ENCODE data around the gene PINLYP. TPM values are rescaled to one million over a fixed set of nuclear protein-coding genes. Genes with fewer than 3 reads are reported as not detected.

The PINLYP gene
- polyA plus RNA-seq, 1 donor = 16.4 TPM

DNA sequence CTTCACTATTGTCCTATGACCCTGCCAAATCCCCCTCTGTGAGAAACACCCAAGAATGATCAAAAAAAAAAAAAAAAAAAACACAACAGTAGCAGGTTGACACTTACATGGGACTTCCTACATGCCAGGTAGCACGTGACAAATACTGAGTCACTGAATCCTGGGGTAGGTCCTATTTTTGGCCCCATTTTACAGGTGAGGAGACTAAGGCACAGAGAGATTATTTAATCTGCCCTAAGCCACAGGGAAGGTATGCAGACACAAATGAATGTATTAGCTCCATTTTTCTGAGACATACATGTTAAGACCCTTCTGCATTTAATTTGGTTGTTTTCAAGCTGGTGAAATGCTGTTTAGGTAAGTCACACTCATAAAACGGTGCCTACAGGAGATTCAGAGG lies 26.9 kb upstream of the PINLYP start:
- Histone ChIP-seq H3K27ac (ENCODE audit: low read length) (no peak overlapping the region), H3K4me1 (ENCODE audit: control insufficient read depth, insufficient read depth, low read length) (no peaks in the 10 kb centered on the region), H3K4me3 (ENCODE audit: low read length) (no peak overlapping the region), H3K36me3 (ENCODE audit: control insufficient read depth, insufficient read depth, low read length) (peaks cover 58% of the 10 kb centered on the region), H3K27me3 (ENCODE audit: control insufficient read depth, insufficient read depth, low read length) (no peaks in the 10 kb centered on the region), H3K9me3 (ENCODE audit: control insufficient read depth, low read depth, low read length) (no peaks in the 10 kb centered on the region)
- 100% methylated on average over 1 of the region's 2 CpGs for WGBS (ENCODE audit: insufficient coverage, low lambda C conversion rate)
- DNase-seq = no peak

GRCh38 chr19:43551399-43552197 lies 24.0 kb upstream of the PINLYP start:
- no peak for DNase-seq
- no peaks in the 10 kb centered on the region for H3K9me3 ChIP-seq (ENCODE audit: control insufficient read depth, low read depth, low read length)
- no peak overlapping the region for H3K27ac ChIP-seq (ENCODE audit: low read length)
- WGBS (ENCODE audit: insufficient coverage, low lambda C conversion rate) = 0% methylated on average over 1 of the region's 23 CpGs
- no peaks in the 10 kb centered on the region for H3K4me1 ChIP-seq (ENCODE audit: control insufficient read depth, insufficient read depth, low read length)
- no peaks in the 10 kb centered on the region for H3K27me3 ChIP-seq (ENCODE audit: control insufficient read depth, insufficient read depth, low read length)
- H3K4me3 ChIP-seq (ENCODE audit: low read length) = no peak overlapping the region
- H3K36me3 ChIP-seq (ENCODE audit: control insufficient read depth, insufficient read depth, low read length) = peaks cover 55% of the 10 kb centered on the region

DNA sequence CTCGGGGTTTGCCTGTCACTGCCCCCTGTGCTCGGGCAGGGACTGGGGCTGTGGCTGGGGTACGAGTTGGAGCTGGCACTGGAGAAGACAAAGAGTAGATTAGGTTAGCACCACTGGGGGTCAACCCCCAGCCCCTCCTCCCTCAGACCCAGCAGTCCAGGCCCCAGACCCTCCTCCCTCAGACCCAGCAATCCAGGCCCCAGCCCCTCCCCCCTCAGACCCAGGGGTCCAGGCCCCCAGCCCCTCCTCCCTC lies 23.5 kb upstream of the PINLYP start:
- no CpG with 5 or more reads among the region's 3 CpGs for WGBS (ENCODE audit: insufficient coverage, low lambda C conversion rate)
- no peak for DNase-seq
- H3K4me1 ChIP-seq (ENCODE audit: control insufficient read depth, insufficient read depth, low read length) = no peaks in the 10 kb centered on the region
- peaks cover 53% of the 10 kb centered on the region for H3K36me3 ChIP-seq (ENCODE audit: control insufficient read depth, insufficient read depth, low read length)
- H3K4me3 ChIP-seq (ENCODE audit: low read length) = no peak overlapping the region
- no peak overlapping the region for H3K27ac ChIP-seq (ENCODE audit: low read length)
- H3K27me3 ChIP-seq (ENCODE audit: control insufficient read depth, insufficient read depth, low read length) = no peaks in the 10 kb centered on the region
- H3K9me3 ChIP-seq (ENCODE audit: control insufficient read depth, low read depth, low read length) = no peaks in the 10 kb centered on the region

DNA sequence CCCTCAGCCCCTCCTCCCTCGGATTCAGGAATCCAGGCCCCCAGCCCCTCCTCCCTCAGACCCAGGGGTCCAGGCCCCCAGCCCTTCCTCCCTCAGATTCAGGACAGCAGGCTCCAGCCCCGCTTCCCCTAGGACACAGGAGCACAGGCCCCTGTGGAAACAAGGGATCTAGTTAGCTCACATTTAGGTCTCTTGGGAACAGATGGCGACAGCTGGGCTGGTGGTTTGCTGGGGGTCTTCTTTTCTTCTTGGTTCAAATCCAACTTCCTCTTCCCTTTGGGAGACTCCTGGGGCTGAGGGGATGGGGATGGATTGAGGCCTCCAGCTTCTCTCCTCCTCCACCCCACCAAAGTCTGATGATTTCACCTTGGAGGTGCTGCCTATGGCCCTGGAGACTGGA lies 23.0 kb upstream of the PINLYP start:
- Histone ChIP-seq H3K9me3 (ENCODE audit: control insufficient read depth, low read depth, low read length) (no peaks in the 10 kb centered on the region), H3K4me3 (ENCODE audit: low read length) (no peak overlapping the region), H3K27ac (ENCODE audit: low read length) (no peak overlapping the region), H3K4me1 (ENCODE audit: control insufficient read depth, insufficient read depth, low read length) (no peaks in the 10 kb centered on the region), H3K36me3 (ENCODE audit: control insufficient read depth, insufficient read depth, low read length) (peaks cover 57% of the 10 kb centered on the region), H3K27me3 (ENCODE audit: control insufficient read depth, insufficient read depth, low read length) (no peaks in the 10 kb centered on the region)
- WGBS (ENCODE audit: insufficient coverage, low lambda C conversion rate) = no CpG with 5 or more reads among the region's 3 CpGs
- no peak for DNase-seq

GRCh38 chr19:43553656-43554055 lies 21.9 kb upstream of the PINLYP start:
- Histone ChIP-seq H3K4me1 (ENCODE audit: control insufficient read depth, insufficient read depth, low read length) (no peaks in the 10 kb centered on the region), H3K4me3 (ENCODE audit: low read length) (no peak overlapping the region), H3K27ac (ENCODE audit: low read length) (no peak overlapping the region), H3K27me3 (ENCODE audit: control insufficient read depth, insufficient read depth, low read length) (no peaks in the 10 kb centered on the region), H3K9me3 (ENCODE audit: control insufficient read depth, low read depth, low read length) (no peaks in the 10 kb centered on the region), H3K36me3 (ENCODE audit: control insufficient read depth, insufficient read depth, low read length) (peaks cover 62% of the 10 kb centered on the region)
- WGBS (ENCODE audit: insufficient coverage, low lambda C conversion rate) = no CpG with 5 or more reads among the region's 4 CpGs
- no peak for DNase-seq

GRCh38 chr19:43554317-43554895 lies 21.2 kb upstream of the PINLYP start:
- DNase-seq = no peak
- H3K4me1 ChIP-seq (ENCODE audit: control insufficient read depth, insufficient read depth, low read length) = no peaks in the 10 kb centered on the region
- no peaks in the 10 kb centered on the region for H3K9me3 ChIP-seq (ENCODE audit: control insufficient read depth, low read depth, low read length)
- H3K27ac ChIP-seq (ENCODE audit: low read length) = no peak overlapping the region
- no peaks in the 10 kb centered on the region for H3K27me3 ChIP-seq (ENCODE audit: control insufficient read depth, insufficient read depth, low read length)
- WGBS (ENCODE audit: insufficient coverage, low lambda C conversion rate) = no CpG with 5 or more reads among the region's 15 CpGs
- peaks cover 62% of the 10 kb centered on the region for H3K36me3 ChIP-seq (ENCODE audit: control insufficient read depth, insufficient read depth, low read length)
- H3K4me3 ChIP-seq (ENCODE audit: low read length) = no peak overlapping the region

GRCh38 chr19:43555185-43555770 lies 20.3 kb upstream of the PINLYP start:
- Histone ChIP-seq H3K9me3 (ENCODE audit: control insufficient read depth, low read depth, low read length) (no peaks in the 10 kb centered on the region), H3K36me3 (ENCODE audit: control insufficient read depth, insufficient read depth, low read length) (peaks cover 57% of the 10 kb centered on the region), H3K27me3 (ENCODE audit: control insufficient read depth, insufficient read depth, low read length) (no peaks in the 10 kb centered on the region), H3K4me1 (ENCODE audit: control insufficient read depth, insufficient read depth, low read length) (no peaks in the 10 kb centered on the region), H3K4me3 (ENCODE audit: low read length) (no peak overlapping the region), H3K27ac (ENCODE audit: low read length) (no peak overlapping the region)
- WGBS (ENCODE audit: insufficient coverage, low lambda C conversion rate) = 71% methylated on average over 2 of the region's 8 CpGs
- peak; percentile 45 to 55 for DNase-seq

GRCh38 chr19:43560687-43561086 lies 14.9 kb upstream of the PINLYP start:
- Histone ChIP-seq H3K4me1 (ENCODE audit: control insufficient read depth, insufficient read depth, low read length) (no peaks in the 10 kb centered on the region), H3K4me3 (ENCODE audit: low read length) (no peak overlapping the region), H3K27me3 (ENCODE audit: control insufficient read depth, insufficient read depth, low read length) (no peaks in the 10 kb centered on the region), H3K27ac (ENCODE audit: low read length) (no peak overlapping the region), H3K36me3 (ENCODE audit: control insufficient read depth, insufficient read depth, low read length) (peaks cover 39% of the 10 kb centered on the region), H3K9me3 (ENCODE audit: control insufficient read depth, low read depth, low read length) (no peaks in the 10 kb centered on the region)
- DNase-seq = peak in 1 of 2 donors; percentile 12
- no CpG with 5 or more reads among the region's 6 CpGs for whole genome bisulfite sequencing (ENCODE audit: insufficient coverage, low lambda C conversion rate)

- Histone ChIP-seq H3K4me1 (ENCODE audit: control insufficient read depth, insufficient read depth, low read length) (no peaks in the 10 kb centered on the region), H3K4me3 (ENCODE audit: low read length) (no peak overlapping the region), H3K36me3 (ENCODE audit: control insufficient read depth, insufficient read depth, low read length) (peaks cover 35% of the 10 kb centered on the region), H3K9me3 (ENCODE audit: control insufficient read depth, low read depth, low read length) (no peaks in the 10 kb centered on the region), H3K27ac (ENCODE audit: low read length) (no peak overlapping the region), H3K27me3 (ENCODE audit: control insufficient read depth, insufficient read depth, low read length) (no peaks in the 10 kb centered on the region)
- no peak for DNase-seq
- no CpG with 5 or more reads among the region's 12 CpGs for WGBS (ENCODE audit: insufficient coverage, low lambda C conversion rate)
Observed at GRCh38 chr19:43561139-43561970, 14.2 kb upstream of the PINLYP start.

- no peak overlapping the region for H3K4me3 ChIP-seq (ENCODE audit: low read length)
- H3K27me3 ChIP-seq (ENCODE audit: control insufficient read depth, insufficient read depth, low read length) = no peaks in the 10 kb centered on the region
- H3K36me3 ChIP-seq (ENCODE audit: control insufficient read depth, insufficient read depth, low read length) = peaks cover 35% of the 10 kb centered on the region
- no peaks in the 10 kb centered on the region for H3K9me3 ChIP-seq (ENCODE audit: control insufficient read depth, low read depth, low read length)
- no peak overlapping the region for H3K27ac ChIP-seq (ENCODE audit: low read length)
- WGBS (ENCODE audit: insufficient coverage, low lambda C conversion rate) = no CpG with 5 or more reads among the region's 6 CpGs
- H3K4me1 ChIP-seq (ENCODE audit: control insufficient read depth, insufficient read depth, low read length) = no peaks in the 10 kb centered on the region
- no peak for DNase-seq
Observed at GRCh38 chr19:43562226-43562697, 13.3 kb upstream of the PINLYP start.

Data from large intestine (tissue), 3 donors.